Measurements from ENCODE around the gene ZNF2.
A peak's percentile ranks its signal among the peaks of the same experiment; 100 is the strongest.

Gene ZNF2

GRCh38 chr2:95149397-95149984, 16.1 kb upstream of the ZNF2 start:
- H3K36me3 ChIP-seq (ENCODE audit: low read length) = peaks cover 19% of the 10 kb centered on the region
- H3K9me3 ChIP-seq (ENCODE audit: insufficient read depth, low read length) = peaks cover 51% of the 10 kb centered on the region
- no peaks in the 10 kb centered on the region for H4K20me1 ChIP-seq (ENCODE audit: low read depth, low read length)
- no peaks in the 10 kb centered on the region for H3K9me2 ChIP-seq (replicated peaks; ENCODE audit: insufficient read depth, low read length)
- H3K27ac ChIP-seq (ENCODE audit: low read depth, low read length) = no peak overlapping the region
- TF ChIP-seq EZH2phosphoT487 (conservative IDR thresholded peaks at IDR 0.05; ENCODE audit: low read length) (no peak), CTCF (IDR thresholded peaks at IDR 0.05; ENCODE audit: insufficient read depth, low read length, poor library complexity, severe bottlenecking) (no peak)
- no peaks in the 10 kb centered on the region for H3K27me3 ChIP-seq (ENCODE audit: low read length)
- H3K4me2 ChIP-seq (ENCODE audit: low read depth, low read length, poor library complexity, severe bottlenecking) = no peak overlapping the region
- H2AFZ ChIP-seq (ENCODE audit: low read depth, low read length, severe bottlenecking) = no peak overlapping the region
- no peaks in the 10 kb centered on the region for H3K79me2 ChIP-seq (ENCODE audit: insufficient read depth, low read length)
- H3F3A ChIP-seq (ENCODE audit: insufficient read depth) = no peaks in the 10 kb centered on the region
- no peak overlapping the region for H3K4me3 ChIP-seq (ENCODE audit: insufficient read depth, low read length, poor library complexity, severe bottlenecking)
- no peak overlapping the region for H3K9ac ChIP-seq (ENCODE audit: low read length)

GRCh38 chr2:95158441-95158840, 7.2 kb upstream of the ZNF2 start:
- Histone ChIP-seq H3K4me3 (ENCODE audit: insufficient read depth, low read length, poor library complexity, severe bottlenecking) (no peak overlapping the region), H3K79me2 (ENCODE audit: insufficient read depth, low read length) (no peaks in the 10 kb centered on the region), H3K27ac (ENCODE audit: low read depth, low read length) (no peak overlapping the region), H3K9me3 (ENCODE audit: insufficient read depth, low read length) (no peaks in the 10 kb centered on the region), H3F3A (ENCODE audit: insufficient read depth) (peaks cover 4% of the 10 kb centered on the region; the same call in 1 of the 2 replicates), H2AFZ (ENCODE audit: low read depth, low read length, severe bottlenecking) (no peak overlapping the region), H3K9ac (ENCODE audit: low read length) (no peak overlapping the region), H3K4me2 (ENCODE audit: low read depth, low read length, poor library complexity, severe bottlenecking) (no peak overlapping the region), H3K36me3 (ENCODE audit: low read length) (no peaks in the 10 kb centered on the region), H3K9me2 (replicated peaks; ENCODE audit: insufficient read depth, low read length) (no peaks in the 10 kb centered on the region), H3K27me3 (ENCODE audit: low read length) (no peaks in the 10 kb centered on the region), H4K20me1 (ENCODE audit: low read depth, low read length) (no peaks in the 10 kb centered on the region)
- TF ChIP-seq EZH2phosphoT487 (conservative IDR thresholded peaks at IDR 0.05; ENCODE audit: low read length) (no peak), CTCF (IDR thresholded peaks at IDR 0.05; ENCODE audit: insufficient read depth, low read length, poor library complexity, severe bottlenecking) (no peak)

GRCh38 chr2:95158891-95159619, 6.6 kb upstream of the ZNF2 start:
- H3K9me2 ChIP-seq (replicated peaks; ENCODE audit: insufficient read depth, low read length) = no peaks in the 10 kb centered on the region
- no peak overlapping the region for H3K27ac ChIP-seq (ENCODE audit: low read depth, low read length)
- peak overlapping the region; percentile 38 for H2AFZ ChIP-seq (ENCODE audit: low read depth, low read length, severe bottlenecking)
- H3K4me2 ChIP-seq (ENCODE audit: low read depth, low read length, poor library complexity, severe bottlenecking) = peak overlapping the region; percentile 56
- H3K27me3 ChIP-seq (ENCODE audit: low read length) = no peaks in the 10 kb centered on the region
- TF ChIP-seq CTCF (IDR thresholded peaks at IDR 0.05; ENCODE audit: insufficient read depth, low read length, poor library complexity, severe bottlenecking) = no peak
- no peak for TF ChIP-seq EZH2phosphoT487 (conservative IDR thresholded peaks at IDR 0.05; ENCODE audit: low read length)
- no peaks in the 10 kb centered on the region for H4K20me1 ChIP-seq (ENCODE audit: low read depth, low read length)
- H3K4me3 ChIP-seq (ENCODE audit: insufficient read depth, low read length, poor library complexity, severe bottlenecking) = peak overlapping the region; percentile 48
- H3K9ac ChIP-seq (ENCODE audit: low read length) = peak overlapping the region; percentile 51; the same call in 1 of the 2 replicates
- H3K9me3 ChIP-seq (ENCODE audit: insufficient read depth, low read length) = no peaks in the 10 kb centered on the region
- no peaks in the 10 kb centered on the region for H3K36me3 ChIP-seq (ENCODE audit: low read length)
- no peaks in the 10 kb centered on the region for H3K79me2 ChIP-seq (ENCODE audit: insufficient read depth, low read length)
- peaks cover 6% of the 10 kb centered on the region; the same call in 1 of the 2 replicates for H3F3A ChIP-seq (ENCODE audit: insufficient read depth)
